Liver (tissue), 9 donors: ENCODE measurements around the gene FFAR1. TPM values are rescaled to one million over a fixed set of nuclear protein-coding genes. Genes with fewer than 3 reads are reported as not detected.
A peak's percentile ranks its signal among the peaks of the same experiment; 100 is the strongest.

Experiments
- DNase-seq: peaks from one replicate; pipeline ENCODE4 v3.0.0-alpha.2; 2017; ENCODE audit warnings: low spot score
- H3K27ac ChIP-seq, 2 donors: one replicate each; pipeline ENCODE4 v1.7.0; 2013; ENCODE audit warnings: inconsistent platforms in 2 of 2, low read length in 2 of 2, control low read depth in 1 of 2, low read depth in 1 of 2, mild to moderate bottlenecking in 1 of 2
- H3K27me3 ChIP-seq, 4 donors: one replicate each; pipeline versions ENCODE4 v1.6.1 to v1.7.0; 2013; ENCODE audit warnings: low read length in 3 of 4, inconsistent platforms in 1 of 4, mild to moderate bottlenecking in 1 of 4, moderate library complexity in 1 of 4; ENCODE audit not compliant: control insufficient read depth in 4 of 4, insufficient read depth in 4 of 4
- H3K36me3 ChIP-seq, 4 donors: one replicate each; pipeline versions ENCODE4 v1.6.1 to v1.7.0; 2013; ENCODE audit warnings: low read length in 3 of 4, mild to moderate bottlenecking in 3 of 4, low read depth in 1 of 4, moderate library complexity in 1 of 4; ENCODE audit not compliant: control insufficient read depth in 4 of 4, insufficient read depth in 3 of 4
- H3K4me1 ChIP-seq, 4 donors: one replicate each; pipeline versions ENCODE4 v1.6.1 to v1.7.0; 2013; ENCODE audit warnings: low read length in 3 of 4, mild to moderate bottlenecking in 3 of 4, moderate library complexity in 1 of 4; ENCODE audit not compliant: control insufficient read depth in 4 of 4, insufficient read depth in 4 of 4
- H3K4me3 ChIP-seq, 3 donors: one replicate each; pipeline versions ENCODE4 v1.6.1 to v1.7.0; 2013; ENCODE audit warnings: low read length in 3 of 3, control low read depth in 1 of 3, low read depth in 1 of 3, mild to moderate bottlenecking in 1 of 3
- H3K9ac ChIP-seq, 2 donors: one replicate each; pipeline ENCODE4 v1.7.0; 2013; ENCODE audit warnings: low read length in 2 of 2, mild to moderate bottlenecking in 2 of 2, moderate library complexity in 2 of 2, control low read depth in 1 of 2, low read depth in 1 of 2
- H3K9me3 ChIP-seq, 4 donors: one replicate each; pipeline versions ENCODE4 v1.6.1 to v1.7.0; 2013; ENCODE audit warnings: low read length in 3 of 4; ENCODE audit not compliant: control insufficient read depth in 4 of 4
- EGR1 ChIP-seq, 2 donors: IDR thresholded peaks; 2 replicates each; pipeline ENCODE4 v1.6.1; 2016 to 2018; ENCODE audit warnings: antibody characterized with exemption in 2 of 2, low read depth in 2 of 2
- FOXA1 ChIP-seq: IDR thresholded peaks from 2 replicates; pipeline ENCODE4 v1.6.1; 2016; ENCODE audit warnings: antibody characterized with exemption
- FOXA2 ChIP-seq: IDR thresholded peaks from 2 replicates; pipeline ENCODE4 v1.6.1; 2016; ENCODE audit warnings: antibody characterized with exemption
- GABPA ChIP-seq, 2 donors: IDR thresholded peaks in 1 of 2; conservative IDR thresholded peaks in 1 of 2; 2 replicates each; pipeline ENCODE4 v1.6.1; 2016; ENCODE audit warnings: antibody characterized with exemption in 2 of 2, mild to moderate bottlenecking in 1 of 2, moderate library complexity in 1 of 2
- HNF4A ChIP-seq, 2 donors: conservative IDR thresholded peaks; 2 replicates each; pipeline ENCODE4 v1.6.1; 2016; ENCODE audit warnings: antibody characterized with exemption in 2 of 2, mild to moderate bottlenecking in 2 of 2
- JUND ChIP-seq, 2 donors: IDR thresholded peaks; 2 replicates each; pipeline ENCODE4 v1.6.1; 2016; ENCODE audit warnings: antibody characterized with exemption in 2 of 2
- NR2F2 ChIP-seq: IDR thresholded peaks from 2 replicates; pipeline ENCODE4 v1.6.1; 2016; ENCODE audit warnings: antibody characterized with exemption
- RAD21 ChIP-seq, 2 donors: IDR thresholded peaks; 2 replicates each; pipeline ENCODE4 v1.6.1; 2016; ENCODE audit warnings: antibody characterized with exemption in 2 of 2, mild to moderate bottlenecking in 2 of 2
- RXRA ChIP-seq, 2 donors: IDR thresholded peaks; 2 replicates each; pipeline ENCODE4 v1.6.1; 2017 to 2018; ENCODE audit warnings: antibody characterized with exemption in 2 of 2, mild to moderate bottlenecking in 1 of 2
- TAF1 ChIP-seq: conservative IDR thresholded peaks from 2 replicates; pipeline ENCODE4 v1.6.1; 2016; ENCODE audit warnings: antibody characterized with exemption, mild to moderate bottlenecking
- WGBS: extraction: QIAGEN DNeasy Blood & Tissue Kit; methylation state at CpG from one replicate; pipeline ENCODE4 v1.1.7; 2013; 5-methylcytosine and 5-hydroxymethylcytosine counted together
- polyA plus RNA-seq, 2 donors: library from polyadenylated mRNA; stranded (reverse) in 1 of 2; unstranded in 1 of 2; fragments of 200-250 nt in 1 of 2; fragments of >200 nt in 1 of 2; fragmentation: Nextera tagmentation in 1 of 2; extraction: Ambion mirVana in 1 of 2; gene quantifications; one replicate each; pipeline versions ENCODE4 v1.2.1 to v1.2.3, GENCODE V29; 2013 to 2015
- total RNA-seq, 2 donors: library from RNA; depleted of rRNA; stranded (reverse); fragments of >200 nt; gene quantifications; one replicate each; pipeline ENCODE4 v1.2.3, GENCODE V29; 2014
- TF ChIP-seq, protein P1 (sequence below): fragments of 150-350 bp; IDR thresholded peaks from 2 replicates; pipeline ENCODE4 v1.5.1; 2017; ENCODE audit warnings: improper control_type of control experiment, low read depth, low read length; ENCODE audit not compliant: missing input control
- TF ChIP-seq, protein P2 (sequence below): IDR thresholded peaks from 2 replicates; pipeline ENCODE4 v1.6.1; 2016; ENCODE audit warnings: antibody characterized with exemption
- TF ChIP-seq, protein P3 (sequence below): IDR thresholded peaks from 2 replicates; pipeline ENCODE4 v1.6.1; 2016; ENCODE audit warnings: antibody characterized with exemption, mild to moderate bottlenecking
- TF ChIP-seq, protein P4 (sequence below): IDR thresholded peaks from 2 replicates; pipeline ENCODE4 v1.6.1; 2016; ENCODE audit warnings: antibody characterized with exemption
- donor health status: healthy.
- donor health status: healthy.
- donor health status: healthy.
- donor health status: healthy.
- donor health status: healthy.

FFAR1 gene
- total and polyA plus RNA-seq, 4 donors = not detected

DNA sequence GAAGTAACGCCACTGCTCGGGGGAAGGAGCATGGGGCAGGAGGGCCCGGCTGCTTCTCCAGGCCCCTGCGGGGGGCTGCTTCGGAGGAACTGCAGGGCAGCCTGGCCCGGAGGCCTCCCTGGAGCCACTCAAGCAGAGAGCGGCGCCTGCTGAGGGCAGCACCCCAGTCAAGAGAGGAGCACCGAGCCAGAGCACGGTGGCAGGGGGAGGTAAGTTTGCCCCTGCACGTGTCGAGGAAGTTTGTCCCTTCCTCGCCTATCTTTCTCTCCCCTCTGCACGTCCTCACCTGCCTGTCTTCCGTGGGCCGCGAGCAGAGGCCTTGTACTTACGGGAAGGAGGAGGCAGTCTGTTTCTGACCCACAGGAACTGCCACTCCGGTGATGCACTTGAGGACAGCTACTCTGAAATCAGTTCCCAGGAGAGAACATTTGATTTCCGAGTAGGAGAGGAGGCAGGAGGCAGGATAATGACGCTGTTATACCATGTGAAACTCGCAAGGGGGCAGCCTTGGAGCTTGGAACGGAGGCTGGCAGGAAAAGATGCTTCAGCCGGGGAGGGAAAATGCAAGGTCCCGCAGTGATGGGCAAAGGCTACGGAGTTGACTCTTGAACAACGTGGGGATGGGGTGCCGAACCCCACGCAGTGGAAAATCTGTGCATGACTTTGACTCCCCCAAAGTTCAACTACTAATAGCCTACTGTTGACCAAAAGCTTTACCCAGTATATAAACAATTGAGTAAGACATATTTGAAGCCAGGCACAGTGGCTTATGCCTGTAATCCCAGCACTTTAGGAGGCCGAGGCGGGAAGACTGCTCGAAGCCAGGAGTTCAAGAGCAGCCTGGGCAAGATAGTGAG is 5.0 kb downstream of the FFAR1 start (continued):
- TF ChIP-seq, protein P1, sequence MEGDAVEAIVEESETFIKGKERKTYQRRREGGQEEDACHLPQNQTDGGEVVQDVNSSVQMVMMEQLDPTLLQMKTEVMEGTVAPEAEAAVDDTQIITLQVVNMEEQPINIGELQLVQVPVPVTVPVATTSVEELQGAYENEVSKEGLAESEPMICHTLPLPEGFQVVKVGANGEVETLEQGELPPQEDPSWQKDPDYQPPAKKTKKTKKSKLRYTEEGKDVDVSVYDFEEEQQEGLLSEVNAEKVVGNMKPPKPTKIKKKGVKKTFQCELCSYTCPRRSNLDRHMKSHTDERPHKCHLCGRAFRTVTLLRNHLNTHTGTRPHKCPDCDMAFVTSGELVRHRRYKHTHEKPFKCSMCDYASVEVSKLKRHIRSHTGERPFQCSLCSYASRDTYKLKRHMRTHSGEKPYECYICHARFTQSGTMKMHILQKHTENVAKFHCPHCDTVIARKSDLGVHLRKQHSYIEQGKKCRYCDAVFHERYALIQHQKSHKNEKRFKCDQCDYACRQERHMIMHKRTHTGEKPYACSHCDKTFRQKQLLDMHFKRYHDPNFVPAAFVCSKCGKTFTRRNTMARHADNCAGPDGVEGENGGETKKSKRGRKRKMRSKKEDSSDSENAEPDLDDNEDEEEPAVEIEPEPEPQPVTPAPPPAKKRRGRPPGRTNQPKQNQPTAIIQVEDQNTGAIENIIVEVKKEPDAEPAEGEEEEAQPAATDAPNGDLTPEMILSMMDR = peak; percentile 95
- TF ChIP-seq NR2F2 = no peak
- no peak for TF ChIP-seq TAF1
- TF ChIP-seq HNF4A (conservative IDR thresholded peaks at IDR 0.05) = no peak
- TF ChIP-seq EGR1 (IDR thresholded peaks at IDR 0.05; ENCODE audit: low read depth in 2 of 2) = peak in 1 of 2 donors; percentile 14
- TF ChIP-seq RAD21 (IDR thresholded peaks at IDR 0.05) = peak; percentile 99
- TF ChIP-seq GABPA (IDR thresholded peaks at IDR 0.05 in 1 of 2, conservative IDR thresholded peaks at IDR 0.05 in 1 of 2) = no peak
- TF ChIP-seq, protein P2, sequence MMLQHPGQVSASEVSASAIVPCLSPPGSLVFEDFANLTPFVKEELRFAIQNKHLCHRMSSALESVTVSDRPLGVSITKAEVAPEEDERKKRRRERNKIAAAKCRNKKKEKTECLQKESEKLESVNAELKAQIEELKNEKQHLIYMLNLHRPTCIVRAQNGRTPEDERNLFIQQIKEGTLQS = no peak

DNA sequence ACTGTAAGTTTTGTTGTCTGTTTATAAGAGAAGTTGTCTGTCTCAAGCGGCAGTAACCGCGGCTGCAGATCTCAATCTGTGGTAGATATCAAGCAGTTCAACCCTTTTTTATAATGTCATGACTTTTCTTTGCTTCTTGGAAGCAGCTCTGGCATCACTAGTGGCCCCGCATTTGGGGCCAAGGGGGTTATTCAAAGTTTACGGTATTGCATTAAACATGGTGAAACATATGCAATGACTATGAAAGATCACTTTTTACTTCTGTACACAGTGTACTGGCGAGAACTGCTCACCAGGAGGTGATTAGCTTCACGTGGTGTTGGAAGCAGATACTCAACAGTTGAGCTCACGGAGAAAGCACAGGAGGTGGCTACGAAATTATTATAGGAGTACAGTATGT is 5.9 kb downstream of the FFAR1 start:
- no peak for DNase-seq
- H3K4me1 ChIP-seq = peaks cover 3 to 15% (median 4%) of the 10 kb centered on the region in 4 donors
- 84% methylated on average over 9 of the region's 9 CpGs for WGBS
- H3K4me3 ChIP-seq = no peak overlapping the region
- TF ChIP-seq, protein P3, sequence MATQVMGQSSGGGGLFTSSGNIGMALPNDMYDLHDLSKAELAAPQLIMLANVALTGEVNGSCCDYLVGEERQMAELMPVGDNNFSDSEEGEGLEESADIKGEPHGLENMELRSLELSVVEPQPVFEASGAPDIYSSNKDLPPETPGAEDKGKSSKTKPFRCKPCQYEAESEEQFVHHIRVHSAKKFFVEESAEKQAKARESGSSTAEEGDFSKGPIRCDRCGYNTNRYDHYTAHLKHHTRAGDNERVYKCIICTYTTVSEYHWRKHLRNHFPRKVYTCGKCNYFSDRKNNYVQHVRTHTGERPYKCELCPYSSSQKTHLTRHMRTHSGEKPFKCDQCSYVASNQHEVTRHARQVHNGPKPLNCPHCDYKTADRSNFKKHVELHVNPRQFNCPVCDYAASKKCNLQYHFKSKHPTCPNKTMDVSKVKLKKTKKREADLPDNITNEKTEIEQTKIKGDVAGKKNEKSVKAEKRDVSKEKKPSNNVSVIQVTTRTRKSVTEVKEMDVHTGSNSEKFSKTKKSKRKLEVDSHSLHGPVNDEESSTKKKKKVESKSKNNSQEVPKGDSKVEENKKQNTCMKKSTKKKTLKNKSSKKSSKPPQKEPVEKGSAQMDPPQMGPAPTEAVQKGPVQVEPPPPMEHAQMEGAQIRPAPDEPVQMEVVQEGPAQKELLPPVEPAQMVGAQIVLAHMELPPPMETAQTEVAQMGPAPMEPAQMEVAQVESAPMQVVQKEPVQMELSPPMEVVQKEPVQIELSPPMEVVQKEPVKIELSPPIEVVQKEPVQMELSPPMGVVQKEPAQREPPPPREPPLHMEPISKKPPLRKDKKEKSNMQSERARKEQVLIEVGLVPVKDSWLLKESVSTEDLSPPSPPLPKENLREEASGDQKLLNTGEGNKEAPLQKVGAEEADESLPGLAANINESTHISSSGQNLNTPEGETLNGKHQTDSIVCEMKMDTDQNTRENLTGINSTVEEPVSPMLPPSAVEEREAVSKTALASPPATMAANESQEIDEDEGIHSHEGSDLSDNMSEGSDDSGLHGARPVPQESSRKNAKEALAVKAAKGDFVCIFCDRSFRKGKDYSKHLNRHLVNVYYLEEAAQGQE = no peak
- TF ChIP-seq, protein P2 = no peak
- TF ChIP-seq GABPA (IDR thresholded peaks at IDR 0.05 in 1 of 2, conservative IDR thresholded peaks at IDR 0.05 in 1 of 2) (no peak), HNF4A (conservative IDR thresholded peaks at IDR 0.05) (no peak), FOXA2 (no peak), EGR1 (IDR thresholded peaks at IDR 0.05; ENCODE audit: low read depth in 2 of 2) (no peak)
- no peaks in the 10 kb centered on the region for H3K27me3 ChIP-seq
- H3K9me3 ChIP-seq = no peaks in the 10 kb centered on the region
- no peak overlapping the region for H3K27ac ChIP-seq
- H3K36me3 ChIP-seq = no peaks in the 10 kb centered on the region
- H3K9ac ChIP-seq = no peak overlapping the region

DNA sequence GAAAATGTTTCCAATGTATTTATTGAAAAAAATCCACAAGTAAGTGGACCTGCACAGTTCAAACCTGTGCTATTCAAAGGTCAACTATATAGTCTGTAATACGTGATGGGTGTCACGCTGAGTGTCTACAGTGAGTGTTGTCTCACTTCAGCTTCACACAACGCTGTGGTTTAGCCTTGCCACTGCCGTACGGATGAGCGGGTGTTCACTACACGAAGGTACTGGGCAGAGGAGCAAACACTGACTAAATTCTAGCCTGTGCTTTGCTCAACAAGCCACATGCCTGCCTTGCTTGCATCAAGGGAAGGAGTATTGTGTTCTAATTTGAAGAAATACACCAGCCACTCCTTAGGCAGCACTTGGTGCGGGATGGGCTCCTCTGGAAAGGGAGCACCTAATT is 7.2 kb downstream of the FFAR1 start:
- no peaks in the 10 kb centered on the region for H3K9me3 ChIP-seq

More for the DNA sequence above, 7.2 kb downstream of the FFAR1 start:
- Histone ChIP-seq H3K4me3 (no peak overlapping the region), H3K36me3 (no peaks in the 10 kb centered on the region), H3K27ac (no peak overlapping the region), H3K27me3 (no peaks in the 10 kb centered on the region), H3K4me1 (peaks cover 3 to 15% (median 4%) of the 10 kb centered on the region in 4 donors), H3K9ac (no peak overlapping the region)
- no peak for DNase-seq
- 69% methylated on average over 8 of the region's 8 CpGs for WGBS
- TF ChIP-seq FOXA1 (no peak), RXRA (IDR thresholded peaks at IDR 0.05) (no peak), RAD21 (IDR thresholded peaks at IDR 0.05) (no peak), JUND (IDR thresholded peaks at IDR 0.05) (no peak), GABPA (IDR thresholded peaks at IDR 0.05 in 1 of 2, conservative IDR thresholded peaks at IDR 0.05 in 1 of 2) (no peak)
- TF ChIP-seq, protein P2 = no peak
- TF ChIP-seq, protein P1 = no peak
- TF ChIP-seq, protein P4, sequence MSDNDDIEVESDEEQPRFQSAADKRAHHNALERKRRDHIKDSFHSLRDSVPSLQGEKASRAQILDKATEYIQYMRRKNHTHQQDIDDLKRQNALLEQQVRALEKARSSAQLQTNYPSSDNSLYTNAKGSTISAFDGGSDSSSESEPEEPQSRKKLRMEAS = no peak
